ENCODE data around the gene GRID2. TPM values are rescaled to one million over a fixed set of nuclear protein-coding genes. Genes with fewer than 3 reads are reported as not detected.
"Not testable (repeated sequence)": the region's sequence is repeated elsewhere in the genome, so short reads cannot be mapped to it uniquely, and the experiment has no call there.

Gene GRID2
- total RNA-seq, 4 donors from 2014 or later: 0.16 TPM; not detected in 3

DNA sequence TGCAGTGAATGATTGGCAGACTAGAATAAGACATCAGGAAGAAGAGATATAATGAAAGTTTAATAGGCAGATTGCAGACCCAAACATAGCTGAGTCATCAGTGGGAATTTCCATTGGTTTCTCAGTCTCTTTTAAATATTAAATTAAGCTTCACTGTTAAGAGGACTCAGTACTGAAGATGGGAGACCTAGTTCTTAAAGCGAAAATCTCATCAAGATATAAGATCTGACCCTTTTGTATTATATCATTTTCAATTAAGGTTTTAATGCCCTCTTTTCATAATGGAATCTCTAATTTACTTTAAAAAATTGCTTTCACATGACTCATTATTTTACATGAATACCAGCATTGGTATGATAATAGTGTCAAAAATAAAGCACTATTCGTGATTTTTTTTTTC lies 1355.9 kb downstream of the GRID2 start:
- 60 to 71% methylated on average over 2 of the region's 2 CpGs for WGBS, 2 donors (ENCODE audit: low coverage in 1 of 2)
- Histone ChIP-seq H3K27me3 (no peaks in the 10 kb centered on the region), H3K9me3 (no peaks in the 10 kb centered on the region), H3K4me1 (no peaks in the 10 kb centered on the region), H3K4me3 (no peak overlapping the region), H3K36me3 (no peaks in the 10 kb centered on the region), H3K27ac (no peak overlapping the region)
- DNase-seq: no peak
- intact Hi-C loops (cut with DNase I; ENCODE audit: low total_unique reads): no loop called here
- in situ Hi-C loops (cut with MboI; ENCODE audit: low pct_ligation_motif_present in 1 of 4, low pct_unique_long_range_greater_than_20kb in 1 of 4, low sequenced_read_pairs in 3 of 4): no loop called here
- TF ChIP-seq POLR2A (IDR thresholded peaks at IDR 0.05) (no peak), EP300 (IDR thresholded peaks at IDR 0.05; ENCODE audit: low read depth) (no peak), POLR2AphosphoS5 (IDR thresholded peaks at IDR 0.05) (no peak)
- TF ChIP-seq, protein P1, sequence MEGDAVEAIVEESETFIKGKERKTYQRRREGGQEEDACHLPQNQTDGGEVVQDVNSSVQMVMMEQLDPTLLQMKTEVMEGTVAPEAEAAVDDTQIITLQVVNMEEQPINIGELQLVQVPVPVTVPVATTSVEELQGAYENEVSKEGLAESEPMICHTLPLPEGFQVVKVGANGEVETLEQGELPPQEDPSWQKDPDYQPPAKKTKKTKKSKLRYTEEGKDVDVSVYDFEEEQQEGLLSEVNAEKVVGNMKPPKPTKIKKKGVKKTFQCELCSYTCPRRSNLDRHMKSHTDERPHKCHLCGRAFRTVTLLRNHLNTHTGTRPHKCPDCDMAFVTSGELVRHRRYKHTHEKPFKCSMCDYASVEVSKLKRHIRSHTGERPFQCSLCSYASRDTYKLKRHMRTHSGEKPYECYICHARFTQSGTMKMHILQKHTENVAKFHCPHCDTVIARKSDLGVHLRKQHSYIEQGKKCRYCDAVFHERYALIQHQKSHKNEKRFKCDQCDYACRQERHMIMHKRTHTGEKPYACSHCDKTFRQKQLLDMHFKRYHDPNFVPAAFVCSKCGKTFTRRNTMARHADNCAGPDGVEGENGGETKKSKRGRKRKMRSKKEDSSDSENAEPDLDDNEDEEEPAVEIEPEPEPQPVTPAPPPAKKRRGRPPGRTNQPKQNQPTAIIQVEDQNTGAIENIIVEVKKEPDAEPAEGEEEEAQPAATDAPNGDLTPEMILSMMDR (IDR thresholded peaks at IDR 0.05): no peak

DNA sequence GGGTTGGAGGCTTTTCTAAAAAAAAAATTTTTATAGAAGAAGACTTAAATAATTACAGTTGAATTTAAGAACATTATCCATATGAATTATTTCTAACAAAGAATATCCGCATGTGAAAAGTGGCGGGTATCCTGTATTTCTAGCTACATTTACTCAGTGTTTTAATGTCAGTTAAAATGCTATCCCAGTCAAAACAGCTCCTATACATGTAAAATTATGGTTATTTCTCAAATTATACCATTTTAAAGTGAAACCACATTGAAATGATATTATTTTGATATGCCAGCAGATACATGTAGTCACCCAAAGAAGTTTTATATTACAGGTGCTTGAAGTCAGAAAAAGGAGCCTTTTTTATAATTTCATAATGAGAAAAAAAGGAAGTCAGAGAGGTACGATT lies 1356.3 kb downstream of the GRID2 start:
- H3K27me3 ChIP-seq: no peaks in the 10 kb centered on the region
- H3K4me1 ChIP-seq: no peaks in the 10 kb centered on the region
- no peaks in the 10 kb centered on the region for H3K9me3 ChIP-seq
- H3K4me3 ChIP-seq: no peak overlapping the region
- no peak overlapping the region for H3K27ac ChIP-seq
- WGBS, 2 donors (ENCODE audit: low coverage in 1 of 2): 92% methylated on average over 3 of the region's 3 CpGs
- intact Hi-C loops (cut with DNase I; ENCODE audit: low total_unique reads): no loop called here
- no peak for TF ChIP-seq POLR2AphosphoS5 (IDR thresholded peaks at IDR 0.05)
- no peak for TF ChIP-seq POLR2A (IDR thresholded peaks at IDR 0.05)
- TF ChIP-seq, protein P1 (IDR thresholded peaks at IDR 0.05): no peak
- TF ChIP-seq EP300 (IDR thresholded peaks at IDR 0.05; ENCODE audit: low read depth): no peak
- H3K36me3 ChIP-seq: no peaks in the 10 kb centered on the region
- DNase-seq: no peak
- in situ Hi-C loops (cut with MboI; ENCODE audit: low pct_ligation_motif_present in 1 of 4, low pct_unique_long_range_greater_than_20kb in 1 of 4, low sequenced_read_pairs in 3 of 4): no loop called here

DNA sequence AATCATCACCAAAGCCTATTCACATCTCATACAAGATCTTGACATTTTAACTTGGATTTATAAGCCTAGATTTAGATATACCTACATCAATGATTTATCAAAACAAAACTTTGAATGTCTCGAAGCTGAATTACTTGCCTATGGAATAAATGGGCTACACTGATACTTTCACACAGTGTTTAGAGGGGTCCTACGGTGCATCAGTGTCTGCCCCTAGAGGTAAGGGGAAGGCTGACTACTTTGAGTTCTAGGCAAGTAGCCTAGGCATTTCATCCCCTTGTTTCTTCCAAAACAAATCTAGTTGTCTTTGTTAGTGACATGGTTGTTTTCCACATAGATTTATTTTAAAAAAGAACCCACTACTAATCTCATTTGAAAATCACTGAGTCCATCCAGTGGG lies 1366.7 kb downstream of the GRID2 start:
- WGBS, 2 donors (ENCODE audit: low coverage in 1 of 2): 78 to 87% methylated on average over 2 of the region's 2 CpGs
- TF ChIP-seq EP300 (IDR thresholded peaks at IDR 0.05; ENCODE audit: low read depth): no peak
- Histone ChIP-seq H3K4me1 (no peaks in the 10 kb centered on the region), H3K4me3 (no peak overlapping the region), H3K27me3 (no peaks in the 10 kb centered on the region), H3K36me3 (no peaks in the 10 kb centered on the region), H3K9me3 (no peaks in the 10 kb centered on the region), H3K27ac (no peak overlapping the region)
- in situ Hi-C loops (cut with MboI; ENCODE audit: low pct_ligation_motif_present in 1 of 4, low pct_unique_long_range_greater_than_20kb in 1 of 4, low sequenced_read_pairs in 3 of 4): no loop called here
- no peak for DNase-seq
- intact Hi-C loops (cut with DNase I; ENCODE audit: low total_unique reads): no loop called here

DNA sequence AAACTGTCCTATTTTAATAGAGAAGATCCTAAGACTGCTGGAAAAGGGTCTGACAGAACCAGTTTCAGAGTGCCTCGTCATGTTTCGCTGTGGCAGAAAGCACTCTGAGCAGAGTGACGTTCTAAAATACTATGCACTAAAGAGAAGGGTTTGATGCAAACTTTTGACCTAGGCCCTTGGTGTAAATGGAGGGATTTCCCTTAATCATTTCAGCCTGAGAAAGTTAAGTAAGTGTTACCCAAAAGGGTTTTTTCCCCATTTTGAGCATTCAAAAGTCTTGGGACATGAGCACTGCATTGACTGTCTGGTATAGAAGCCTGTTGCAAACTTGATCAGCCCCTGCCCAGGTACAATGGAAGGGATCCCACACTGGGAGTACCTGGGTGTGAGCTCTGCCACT lies 1367.3 kb downstream of the GRID2 start:
- in situ Hi-C loops (cut with MboI; ENCODE audit: low pct_ligation_motif_present in 1 of 4, low pct_unique_long_range_greater_than_20kb in 1 of 4, low sequenced_read_pairs in 3 of 4): no loop called here
- no peak overlapping the region for H3K4me3 ChIP-seq
- H3K27ac ChIP-seq: no peak overlapping the region
- H3K27me3 ChIP-seq: no peaks in the 10 kb centered on the region
- H3K9me3 ChIP-seq: no peaks in the 10 kb centered on the region
- no peaks in the 10 kb centered on the region for H3K36me3 ChIP-seq
- 95 to 100% methylated on average over 3 of the region's 3 CpGs for WGBS, 2 donors (ENCODE audit: low coverage in 1 of 2)
- H3K4me1 ChIP-seq: no peaks in the 10 kb centered on the region
- no peak for DNase-seq
- TF ChIP-seq EP300 (IDR thresholded peaks at IDR 0.05; ENCODE audit: low read depth): no peak
- TF ChIP-seq, protein P1 (IDR thresholded peaks at IDR 0.05): no peak
- no peak for TF ChIP-seq POLR2A (IDR thresholded peaks at IDR 0.05)
- no peak for TF ChIP-seq POLR2AphosphoS5 (IDR thresholded peaks at IDR 0.05)
- intact Hi-C loops (cut with DNase I; ENCODE audit: low total_unique reads): no loop called here

DNA sequence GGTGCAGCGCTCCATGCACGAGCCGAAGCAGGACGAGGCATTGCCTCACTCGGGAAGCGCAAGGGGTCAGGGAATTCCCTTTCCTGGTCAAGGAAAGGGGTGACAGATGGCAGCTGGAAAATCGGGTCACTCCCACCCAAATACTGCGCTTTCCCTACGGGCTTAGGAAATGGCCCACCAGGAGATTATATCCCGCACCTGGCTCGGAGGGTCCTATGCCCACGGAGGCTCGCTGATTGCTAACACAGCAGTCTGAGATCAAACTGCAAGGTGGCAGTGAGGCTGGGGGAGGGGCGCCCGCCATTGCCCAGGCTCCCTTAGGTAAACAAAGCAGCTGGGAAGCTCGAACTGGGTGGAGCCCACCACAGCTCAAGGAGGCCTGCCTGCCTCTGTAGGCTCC lies 1373.2 kb downstream of the GRID2 start:
- H3K4me1 ChIP-seq; intact Hi-C loops (cut with DNase I; ENCODE audit: low total_unique reads); H3K36me3 ChIP-seq; DNase-seq; H3K27me3 ChIP-seq; in situ Hi-C loops (cut with MboI; ENCODE audit: low pct_ligation_motif_present in 1 of 4, low pct_unique_long_range_greater_than_20kb in 1 of 4, low sequenced_read_pairs in 3 of 4); H3K4me3 ChIP-seq; H3K27ac ChIP-seq; H3K9me3 ChIP-seq: not testable (repeated sequence)
- 82 to 100% methylated on average over 5 to 15 of the region's 16 CpGs for WGBS, 2 donors (ENCODE audit: low coverage in 1 of 2)

All from transverse colon (tissue), 4 donors.